Measurements from ENCODE around the gene MAP3K4. TPM values are rescaled to one million over a fixed set of nuclear protein-coding genes. Genes with fewer than 3 reads are reported as not detected.

MAP3K4 gene
- total and polyA plus RNA-seq, 2 of the 8 experiments (the other 6 are each of a cell fraction or from before 2014, with no cell fraction given): 16.6 to 51.6 TPM

DNA sequence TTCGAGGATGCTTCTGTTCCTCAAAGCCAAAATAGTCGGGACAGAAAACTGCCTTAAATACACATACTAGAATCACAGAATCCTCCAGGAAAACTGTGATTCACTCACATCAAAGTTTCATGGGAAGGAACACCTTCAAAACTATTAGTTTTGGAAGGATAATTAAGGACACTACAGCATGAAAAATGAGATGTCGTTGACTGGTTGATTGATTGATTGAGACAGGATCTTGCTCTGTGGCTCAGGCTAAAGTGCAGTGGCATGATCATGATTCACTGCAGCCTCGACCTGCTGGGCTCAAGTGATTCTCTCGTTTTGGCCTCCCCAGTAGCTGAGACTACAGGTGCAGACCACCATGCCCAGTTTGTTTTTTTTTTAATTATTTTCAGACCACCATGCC is 25.7 kb upstream of the MAP3K4 start (continued):
- TF ChIP-seq MAFK (IDR thresholded peaks at IDR 0.05; ENCODE audit: low read depth, low read length) (no peak), SIRT6 (IDR thresholded peaks at IDR 0.05; ENCODE audit: low read length) (no peak)
